ENCODE data around the gene PRKAG2.

PRKAG2 gene

DNA sequence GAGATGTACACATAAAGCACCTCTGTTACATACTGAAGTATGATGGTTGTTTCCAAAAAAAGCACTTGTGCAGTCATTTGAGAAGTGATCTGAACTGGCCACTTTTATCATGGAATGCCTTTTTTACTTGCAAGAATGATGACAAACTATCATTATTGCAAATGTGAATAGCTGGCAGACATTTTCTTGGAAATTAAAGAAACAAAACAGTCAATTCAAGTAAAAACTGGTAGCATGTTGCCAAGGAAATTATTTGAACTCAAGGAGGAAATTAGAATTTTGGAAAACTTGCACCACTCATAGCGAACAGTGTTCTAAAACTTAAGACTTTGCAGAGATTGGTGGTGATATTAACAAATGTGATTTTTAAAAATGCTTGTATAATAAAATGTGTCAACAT, 363.8 kb downstream of the PRKAG2 start:
- DNase-seq (ENCODE audit: low read depth) = no peak
- TF ChIP-seq, protein P1, sequence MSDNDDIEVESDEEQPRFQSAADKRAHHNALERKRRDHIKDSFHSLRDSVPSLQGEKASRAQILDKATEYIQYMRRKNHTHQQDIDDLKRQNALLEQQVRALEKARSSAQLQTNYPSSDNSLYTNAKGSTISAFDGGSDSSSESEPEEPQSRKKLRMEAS (IDR thresholded peaks at IDR 0.05; ENCODE audit: low read depth, low read length) = no peak
- TF ChIP-seq MYC (IDR thresholded peaks at IDR 0.05; ENCODE audit: low read depth, low read length) (no peak), POLR2A (IDR thresholded peaks at IDR 0.05; ENCODE audit: extremely low read depth, insufficient read length) (no peak)
- TF ChIP-seq, protein P2, sequence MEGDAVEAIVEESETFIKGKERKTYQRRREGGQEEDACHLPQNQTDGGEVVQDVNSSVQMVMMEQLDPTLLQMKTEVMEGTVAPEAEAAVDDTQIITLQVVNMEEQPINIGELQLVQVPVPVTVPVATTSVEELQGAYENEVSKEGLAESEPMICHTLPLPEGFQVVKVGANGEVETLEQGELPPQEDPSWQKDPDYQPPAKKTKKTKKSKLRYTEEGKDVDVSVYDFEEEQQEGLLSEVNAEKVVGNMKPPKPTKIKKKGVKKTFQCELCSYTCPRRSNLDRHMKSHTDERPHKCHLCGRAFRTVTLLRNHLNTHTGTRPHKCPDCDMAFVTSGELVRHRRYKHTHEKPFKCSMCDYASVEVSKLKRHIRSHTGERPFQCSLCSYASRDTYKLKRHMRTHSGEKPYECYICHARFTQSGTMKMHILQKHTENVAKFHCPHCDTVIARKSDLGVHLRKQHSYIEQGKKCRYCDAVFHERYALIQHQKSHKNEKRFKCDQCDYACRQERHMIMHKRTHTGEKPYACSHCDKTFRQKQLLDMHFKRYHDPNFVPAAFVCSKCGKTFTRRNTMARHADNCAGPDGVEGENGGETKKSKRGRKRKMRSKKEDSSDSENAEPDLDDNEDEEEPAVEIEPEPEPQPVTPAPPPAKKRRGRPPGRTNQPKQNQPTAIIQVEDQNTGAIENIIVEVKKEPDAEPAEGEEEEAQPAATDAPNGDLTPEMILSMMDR (IDR thresholded peaks at IDR 0.05; ENCODE audit: low read depth, low read length) = no peak
- no peak overlapping the region for H3K4me3 ChIP-seq (ENCODE audit: low read depth, low read length)

DNA sequence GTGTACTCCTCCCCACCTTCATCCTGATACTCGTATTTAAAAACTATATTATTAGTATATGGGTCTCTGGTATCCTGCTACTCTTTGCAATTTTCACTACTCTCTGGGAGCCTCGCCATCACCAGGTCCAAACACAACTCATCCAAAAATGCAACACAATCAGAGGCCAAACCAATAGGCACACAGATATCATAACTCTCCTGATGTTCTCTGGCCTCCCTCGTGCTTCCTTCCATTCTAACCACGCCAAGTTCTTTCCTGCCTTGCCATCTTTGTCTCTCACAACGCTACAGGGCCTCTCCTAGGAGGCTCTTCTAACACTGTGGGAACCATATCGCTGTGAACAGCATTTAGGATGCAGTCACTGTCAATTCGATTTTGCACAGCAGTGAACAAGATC, 364.6 kb downstream of the PRKAG2 start:
- no peak overlapping the region for H3K4me3 ChIP-seq (ENCODE audit: low read depth, low read length)
- no peak for DNase-seq (ENCODE audit: low read depth)
- TF ChIP-seq MYC (IDR thresholded peaks at IDR 0.05; ENCODE audit: low read depth, low read length) (no peak), POLR2A (IDR thresholded peaks at IDR 0.05; ENCODE audit: extremely low read depth, insufficient read length) (no peak)
- TF ChIP-seq, protein P2 (IDR thresholded peaks at IDR 0.05; ENCODE audit: low read depth, low read length) = no peak
- TF ChIP-seq, protein P1 (IDR thresholded peaks at IDR 0.05; ENCODE audit: low read depth, low read length) = no peak

DNA sequence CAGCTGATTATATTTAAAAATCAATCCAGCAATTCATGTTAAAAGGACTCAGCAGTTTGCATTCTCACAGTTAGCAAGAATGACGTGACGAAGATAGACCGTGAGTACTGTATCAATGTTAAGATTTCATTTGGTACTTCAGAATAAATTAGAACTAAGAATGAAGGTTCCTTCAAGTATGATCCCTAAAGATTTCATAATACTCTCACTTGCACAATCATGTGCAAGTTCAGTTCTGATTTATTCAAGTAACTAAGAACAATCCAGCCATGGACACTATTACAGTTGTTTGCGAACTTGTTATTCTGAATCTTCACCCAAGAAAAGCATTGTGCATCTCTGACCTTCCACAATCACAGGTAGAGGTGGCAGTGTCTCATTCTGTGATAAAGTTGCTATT, 365.0 kb downstream of the PRKAG2 start:
- DNase-seq (ENCODE audit: low read depth) = peak; percentile 46
- H3K4me3 ChIP-seq (ENCODE audit: low read depth, low read length) = no peak overlapping the region
- TF ChIP-seq, protein P2 (IDR thresholded peaks at IDR 0.05; ENCODE audit: low read depth, low read length) = no peak
- no peak for TF ChIP-seq POLR2A (IDR thresholded peaks at IDR 0.05; ENCODE audit: extremely low read depth, insufficient read length)
- TF ChIP-seq, protein P1 (IDR thresholded peaks at IDR 0.05; ENCODE audit: low read depth, low read length) = no peak
- no peak for TF ChIP-seq MYC (IDR thresholded peaks at IDR 0.05; ENCODE audit: low read depth, low read length)

DNA sequence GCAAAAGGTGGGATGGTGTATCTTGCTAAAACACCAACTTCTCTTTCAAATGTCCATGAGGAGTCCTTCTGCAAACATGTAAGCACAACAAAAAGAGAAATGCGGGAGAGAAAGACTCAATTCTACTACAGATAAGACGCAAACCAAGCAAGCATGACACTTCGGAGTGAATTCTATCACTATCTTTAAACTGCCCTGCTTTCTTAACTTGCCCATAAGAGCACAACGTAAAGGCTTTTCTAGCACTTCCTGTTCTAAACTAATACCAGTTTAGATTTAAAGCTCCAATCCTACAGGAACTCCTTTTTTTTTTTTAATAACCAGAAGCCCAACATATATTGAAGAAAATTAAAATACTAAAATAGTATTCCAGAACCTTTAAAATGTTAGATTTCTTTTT, 365.6 kb downstream of the PRKAG2 start:
- no peak overlapping the region for H3K4me3 ChIP-seq (ENCODE audit: low read depth, low read length)
- DNase-seq (ENCODE audit: low read depth) = no peak
- TF ChIP-seq POLR2A (IDR thresholded peaks at IDR 0.05; ENCODE audit: extremely low read depth, insufficient read length) (no peak), MYC (IDR thresholded peaks at IDR 0.05; ENCODE audit: low read depth, low read length) (no peak)
- TF ChIP-seq, protein P2 (IDR thresholded peaks at IDR 0.05; ENCODE audit: low read depth, low read length) = no peak
- TF ChIP-seq, protein P1 (IDR thresholded peaks at IDR 0.05; ENCODE audit: low read depth, low read length) = no peak

DNA sequence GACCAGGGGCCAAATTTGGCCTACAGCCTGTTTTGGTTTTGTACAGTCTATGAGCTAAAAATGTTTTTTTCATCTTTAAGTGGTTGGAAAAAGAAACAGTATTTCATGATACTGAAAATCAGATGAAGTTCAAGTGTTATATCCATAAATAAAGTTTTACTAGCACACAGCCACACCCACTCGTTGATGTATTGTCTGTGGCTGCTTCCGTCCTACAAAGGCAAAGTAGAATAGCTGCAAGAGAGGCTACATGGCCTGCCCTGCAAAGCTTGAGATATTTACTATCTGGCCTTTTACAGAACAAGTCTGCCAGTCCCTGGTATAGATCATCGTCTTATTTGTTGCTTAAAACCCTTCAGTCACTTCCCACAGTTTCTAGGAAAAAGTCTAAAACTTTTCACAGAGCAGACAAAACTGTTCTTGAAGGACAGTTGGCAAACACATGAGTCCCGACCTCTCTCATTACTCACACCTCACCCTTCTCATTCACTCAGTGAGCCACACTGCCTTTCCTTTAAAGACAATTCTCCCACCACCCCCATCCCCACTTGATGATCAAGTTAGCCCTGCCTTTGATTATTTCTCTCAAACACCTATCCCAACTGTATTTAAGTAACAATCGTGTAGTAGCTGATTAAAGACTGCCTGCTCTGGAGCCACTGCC, 367.1 kb downstream of the PRKAG2 start:
- H3K4me3 ChIP-seq (ENCODE audit: low read depth, low read length) = no peak overlapping the region
- no peak for TF ChIP-seq MYC (IDR thresholded peaks at IDR 0.05; ENCODE audit: low read depth, low read length)
- TF ChIP-seq POLR2A (IDR thresholded peaks at IDR 0.05; ENCODE audit: extremely low read depth, insufficient read length) = no peak
- TF ChIP-seq, protein P1 (IDR thresholded peaks at IDR 0.05; ENCODE audit: low read depth, low read length) = no peak
- TF ChIP-seq, protein P2 (IDR thresholded peaks at IDR 0.05; ENCODE audit: low read depth, low read length) = no peak
- no peak for DNase-seq (ENCODE audit: low read depth)

Measured in NB4 (cell line).